Measurements from ENCODE around the gene MATN4.

The MATN4 gene

DNA sequence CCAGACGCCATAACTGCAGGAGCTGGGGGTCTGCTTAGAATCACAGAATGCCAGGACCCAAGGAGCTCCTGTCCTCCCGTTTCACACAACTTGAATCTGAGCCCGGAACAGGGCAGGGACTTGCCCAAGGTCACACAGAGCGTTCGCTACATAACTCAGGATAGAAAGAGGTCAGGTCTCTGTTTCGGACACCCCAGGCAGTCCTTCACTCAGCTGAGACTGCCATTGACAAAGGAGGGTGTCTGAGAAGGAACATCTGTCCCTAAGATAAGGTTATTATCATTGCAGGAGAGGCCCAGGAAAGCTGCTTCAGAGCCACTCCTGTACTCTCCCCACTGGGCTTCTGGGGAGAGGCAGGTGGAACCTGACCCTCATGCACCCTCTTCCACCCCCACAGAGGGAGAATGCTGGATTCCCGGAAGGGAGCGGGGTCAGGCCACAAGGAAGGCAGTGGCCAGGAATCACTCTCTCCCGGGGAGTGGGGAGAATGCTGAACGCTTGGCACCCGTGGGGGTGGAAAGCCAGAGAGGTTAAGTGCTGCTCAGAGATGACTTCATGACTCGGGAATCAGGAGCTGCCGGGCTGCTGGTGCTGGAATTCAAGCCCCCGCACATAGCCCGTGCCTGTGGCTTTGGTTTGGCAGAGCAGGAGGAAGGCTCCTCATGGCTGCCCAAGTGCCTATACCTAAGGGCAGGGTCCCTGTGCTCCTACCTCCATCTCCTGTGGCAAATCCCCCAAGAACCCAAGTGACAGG, 29.4 kb upstream of the MATN4 start:
- no peaks in the 10 kb centered on the region for H3K27me3 ChIP-seq (ENCODE audit: low read depth)
- in situ Hi-C loops (cut with MboI; ENCODE audit: low sequenced_read_pairs): no loop called here
- peaks cover 11% of the 10 kb centered on the region for H3K4me1 ChIP-seq
- peaks cover 5% of the 10 kb centered on the region for H3K36me3 ChIP-seq (replicated peaks)
- no peak for DNase-seq (ENCODE audit: low spot score in 2 of 2)
- no peaks in the 10 kb centered on the region for H3K9me3 ChIP-seq
- no peak overlapping the region for H3K4me3 ChIP-seq

DNA sequence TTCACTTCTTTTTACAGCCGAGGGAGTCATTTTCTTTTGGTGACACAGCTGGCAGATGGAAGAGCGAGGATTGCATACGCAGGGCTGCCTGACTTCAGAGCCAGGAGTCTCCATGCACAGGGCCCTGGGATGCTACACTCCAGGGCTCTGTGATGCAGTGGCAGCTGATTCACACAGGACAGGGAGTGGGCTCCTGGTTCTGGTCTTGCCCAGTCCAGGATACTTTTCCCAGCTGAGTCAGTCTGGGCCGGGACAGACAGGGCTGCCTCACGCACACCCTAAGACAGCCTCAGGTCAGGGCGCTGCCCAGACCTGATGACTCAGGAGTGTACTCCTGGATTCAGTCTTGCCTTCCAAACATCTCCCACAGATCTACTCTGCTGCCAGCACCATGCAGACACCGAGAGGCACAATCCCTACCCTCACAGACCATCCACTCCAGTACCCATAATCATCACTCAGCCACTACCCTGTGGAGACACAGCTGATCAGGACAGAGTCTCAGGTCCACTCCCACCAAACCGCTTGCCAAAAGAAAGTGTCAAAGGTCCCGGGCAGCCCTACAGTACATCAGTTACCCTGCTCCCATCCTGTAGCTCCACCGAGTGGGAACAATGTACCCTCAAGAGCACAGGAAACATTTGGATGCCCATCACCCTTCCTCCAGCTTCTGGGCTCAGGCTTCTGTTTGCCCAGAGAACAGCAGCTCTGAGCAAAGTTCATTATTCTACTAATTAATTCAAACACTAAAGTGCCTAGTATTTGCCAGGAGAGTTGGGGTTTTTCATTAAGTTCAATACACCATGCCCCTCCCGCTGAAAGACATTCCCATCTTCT, 28.6 kb upstream of the MATN4 start:
- in situ Hi-C loops (cut with MboI; ENCODE audit: low sequenced_read_pairs): no loop called here
- DNase-seq (ENCODE audit: low spot score in 2 of 2): no peak
- no peaks in the 10 kb centered on the region for H3K27me3 ChIP-seq (ENCODE audit: low read depth)
- peaks cover 8% of the 10 kb centered on the region for H3K4me1 ChIP-seq
- no peaks in the 10 kb centered on the region for H3K9me3 ChIP-seq
- peaks cover 5% of the 10 kb centered on the region for H3K36me3 ChIP-seq (replicated peaks)
- no peak overlapping the region for H3K4me3 ChIP-seq

DNA sequence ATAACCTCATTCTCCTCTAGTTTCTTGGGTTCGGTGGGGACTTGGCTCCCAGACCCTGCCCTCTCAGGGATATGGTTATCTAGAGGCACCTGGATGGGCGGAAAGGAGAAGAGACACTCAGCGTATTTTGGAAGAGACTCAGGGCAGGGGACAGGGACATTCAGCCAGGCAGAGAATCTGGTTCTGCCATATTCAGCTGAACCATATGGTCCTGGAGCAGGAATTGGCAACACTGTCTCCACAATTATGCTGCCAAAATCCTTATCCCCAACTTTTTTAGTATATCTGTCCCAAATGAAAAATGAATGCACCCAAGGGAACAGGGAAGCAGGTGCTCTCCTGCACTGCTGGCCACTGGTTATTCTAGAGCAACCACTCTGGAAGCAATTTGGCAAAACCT, 22.4 kb upstream of the MATN4 start:
- Histone ChIP-seq H3K36me3 (replicated peaks) (peaks cover 16% of the 10 kb centered on the region), H3K4me3 (no peak overlapping the region), H3K4me1 (no peaks in the 10 kb centered on the region), H3K9me3 (no peaks in the 10 kb centered on the region), H3K27me3 (ENCODE audit: low read depth) (no peaks in the 10 kb centered on the region)
- in situ Hi-C loops (cut with MboI; ENCODE audit: low sequenced_read_pairs): no loop called here
- DNase-seq (ENCODE audit: low spot score in 2 of 2): no peak

GRCh38 chr20:45329497-45330319, 21.6 kb upstream of the MATN4 start:
- H3K27me3 ChIP-seq (ENCODE audit: low read depth): no peaks in the 10 kb centered on the region
- DNase-seq (ENCODE audit: low spot score in 2 of 2): no peak
- H3K36me3 ChIP-seq (replicated peaks): peaks cover 16% of the 10 kb centered on the region

DNA sequence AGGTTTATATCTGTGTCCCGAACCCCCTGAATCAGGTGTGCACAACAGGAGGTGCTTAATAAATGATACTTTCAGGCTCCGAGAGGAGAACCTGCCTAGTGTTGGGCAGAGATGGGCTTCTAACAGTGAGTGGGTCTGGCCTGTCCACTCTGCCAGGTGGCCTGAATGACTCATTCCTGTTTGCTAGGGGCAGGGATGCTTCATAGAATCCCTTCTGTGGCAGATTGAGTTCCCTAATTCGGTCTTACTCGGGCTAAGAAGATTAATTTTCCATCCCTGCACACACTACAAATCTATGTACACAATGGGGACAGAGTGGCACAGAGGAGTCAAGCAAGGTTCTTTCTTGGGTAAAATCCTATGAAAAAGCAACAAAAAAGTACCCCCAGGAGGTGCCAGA, 20.4 kb upstream of the MATN4 start:
- no peak overlapping the region for H3K4me3 ChIP-seq
- in situ Hi-C loops (cut with MboI; ENCODE audit: low sequenced_read_pairs): no loop called here
- H3K27me3 ChIP-seq (ENCODE audit: low read depth): no peaks in the 10 kb centered on the region
- DNase-seq (ENCODE audit: low spot score in 2 of 2): no peak
- H3K9me3 ChIP-seq: no peaks in the 10 kb centered on the region
- H3K36me3 ChIP-seq (replicated peaks): peaks cover 16% of the 10 kb centered on the region
- H3K4me1 ChIP-seq: no peaks in the 10 kb centered on the region

More at GRCh38 chr20:45329497-45330319, 21.6 kb upstream of the MATN4 start:
- no peak overlapping the region for H3K4me3 ChIP-seq
- no peaks in the 10 kb centered on the region for H3K9me3 ChIP-seq
- in situ Hi-C loops (cut with MboI; ENCODE audit: low sequenced_read_pairs): no loop called here
- H3K4me1 ChIP-seq: no peaks in the 10 kb centered on the region

- no peak for DNase-seq (ENCODE audit: low spot score in 2 of 2)
- Histone ChIP-seq H3K4me3 (no peak overlapping the region), H3K4me1 (no peaks in the 10 kb centered on the region), H3K36me3 (replicated peaks) (peaks cover 12% of the 10 kb centered on the region), H3K9me3 (no peaks in the 10 kb centered on the region), H3K27me3 (ENCODE audit: low read depth) (no peaks in the 10 kb centered on the region)
- in situ Hi-C loops (cut with MboI; ENCODE audit: low sequenced_read_pairs): no loop called here
Measured at GRCh38 chr20:45325371-45325770, 17.3 kb upstream of the MATN4 start.

GRCh38 chr20:45323731-45324130, 15.6 kb upstream of the MATN4 start:
- DNase-seq (ENCODE audit: low spot score in 2 of 2): no peak
- Histone ChIP-seq H3K4me3 (no peak overlapping the region), H3K27me3 (ENCODE audit: low read depth) (no peaks in the 10 kb centered on the region), H3K36me3 (replicated peaks) (no peaks in the 10 kb centered on the region), H3K9me3 (no peaks in the 10 kb centered on the region), H3K4me1 (no peaks in the 10 kb centered on the region)
- in situ Hi-C loops (cut with MboI; ENCODE audit: low sequenced_read_pairs): no loop called here

DNA sequence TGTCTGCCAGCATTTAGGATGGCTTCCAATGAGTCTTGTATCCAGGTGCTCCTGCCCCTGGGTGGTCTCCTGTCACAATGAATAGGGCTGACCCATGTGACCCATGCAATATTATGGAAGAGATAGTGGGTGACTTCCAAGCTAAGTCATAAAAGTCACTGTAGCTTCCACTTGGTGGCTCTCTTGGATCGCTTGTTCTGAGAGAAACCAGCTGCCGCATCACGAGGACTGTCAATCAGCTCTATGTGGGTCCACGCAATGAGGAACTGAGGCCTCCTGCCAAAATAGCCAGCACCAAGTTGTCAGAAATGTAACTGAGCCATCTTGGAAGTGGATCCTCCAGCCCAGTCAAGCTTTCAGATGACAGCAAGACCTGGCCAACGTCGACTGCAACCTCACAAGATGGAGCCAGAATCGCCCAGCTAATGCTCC, 14.9 kb upstream of the MATN4 start:
- no peaks in the 10 kb centered on the region for H3K27me3 ChIP-seq (ENCODE audit: low read depth)
- in situ Hi-C loops (cut with MboI; ENCODE audit: low sequenced_read_pairs): no loop called here
- no peak overlapping the region for H3K4me3 ChIP-seq
- DNase-seq (ENCODE audit: low spot score in 2 of 2): no peak
- no peaks in the 10 kb centered on the region for H3K4me1 ChIP-seq
- no peaks in the 10 kb centered on the region for H3K36me3 ChIP-seq (replicated peaks)
- H3K9me3 ChIP-seq: no peaks in the 10 kb centered on the region

DNA sequence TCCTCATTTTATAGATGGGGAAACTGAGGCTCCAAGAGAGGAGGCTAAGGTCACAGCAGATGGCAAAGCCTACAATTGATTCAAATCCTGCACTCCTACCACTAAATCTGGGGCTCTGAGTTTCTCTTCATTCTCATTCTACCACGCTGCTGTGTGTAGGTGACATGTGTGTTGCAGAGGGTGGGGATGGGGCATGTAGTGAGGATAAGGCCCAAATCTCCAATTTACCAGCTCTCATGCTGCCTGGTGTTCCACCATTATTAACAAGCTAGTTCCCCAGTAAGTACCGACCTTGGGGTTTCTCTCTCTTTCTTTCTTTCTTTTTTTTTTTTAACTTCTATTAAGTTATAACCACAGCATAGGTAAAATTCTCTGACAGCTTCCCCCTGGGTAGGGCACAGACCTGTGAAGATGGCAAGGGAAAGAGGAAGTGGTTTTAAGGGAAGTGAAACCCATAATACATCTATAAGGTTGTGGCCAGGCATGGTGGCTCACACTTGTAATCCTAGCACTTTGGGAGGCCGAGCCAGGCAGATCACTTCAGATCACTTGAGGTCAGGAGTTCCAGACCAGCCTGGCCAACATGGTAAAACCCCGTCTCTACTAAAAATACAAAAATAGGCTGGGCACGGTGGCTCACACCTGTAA, 13.0 kb upstream of the MATN4 start:
- H3K4me3 ChIP-seq: no peak overlapping the region
- H3K36me3 ChIP-seq (replicated peaks): no peaks in the 10 kb centered on the region
- DNase-seq (ENCODE audit: low spot score in 2 of 2): no peak
- H3K27me3 ChIP-seq (ENCODE audit: low read depth): no peaks in the 10 kb centered on the region
- in situ Hi-C loops (cut with MboI; ENCODE audit: low sequenced_read_pairs): no loop called here
- H3K9me3 ChIP-seq: no peaks in the 10 kb centered on the region
- H3K4me1 ChIP-seq: no peaks in the 10 kb centered on the region

DNA sequence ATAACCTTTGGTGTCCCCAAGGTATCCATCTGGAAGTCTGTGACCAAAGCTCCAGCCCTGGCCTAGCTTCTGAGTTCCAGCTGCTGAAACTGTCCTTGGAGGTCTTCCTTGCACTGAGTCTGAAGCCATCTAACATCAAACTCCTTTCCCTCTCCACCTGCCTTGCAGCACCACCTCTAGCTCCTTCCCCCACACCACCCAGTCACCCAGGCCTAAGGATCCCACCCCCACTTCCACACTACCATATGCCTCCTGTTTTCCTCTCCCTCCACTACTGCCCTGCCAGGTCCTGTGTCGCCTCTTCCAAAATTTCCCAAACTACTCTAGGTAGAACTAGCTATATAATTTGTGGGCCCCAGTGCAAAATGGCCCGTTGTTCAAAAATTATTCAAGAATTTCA, 10.8 kb upstream of the MATN4 start:
- Histone ChIP-seq H3K4me1 (no peaks in the 10 kb centered on the region), H3K27me3 (ENCODE audit: low read depth) (no peaks in the 10 kb centered on the region), H3K4me3 (no peak overlapping the region), H3K9me3 (no peaks in the 10 kb centered on the region), H3K36me3 (replicated peaks) (no peaks in the 10 kb centered on the region)
- in situ Hi-C loops (cut with MboI; ENCODE audit: low sequenced_read_pairs): loop anchor here (10.0 kb wide), 2 partner anchors 116 to 456 kb away; no protein-coding TSS in a partner anchor
- DNase-seq (ENCODE audit: low spot score in 2 of 2): no peak

GRCh38 chr20:45318386-45318939, 10.4 kb upstream of the MATN4 start:
- in situ Hi-C loops (cut with MboI; ENCODE audit: low sequenced_read_pairs): loop anchor here (10.0 kb wide), 2 partner anchors 116 to 456 kb away; no protein-coding TSS in a partner anchor
- DNase-seq (ENCODE audit: low spot score in 2 of 2): no peak

DNA sequence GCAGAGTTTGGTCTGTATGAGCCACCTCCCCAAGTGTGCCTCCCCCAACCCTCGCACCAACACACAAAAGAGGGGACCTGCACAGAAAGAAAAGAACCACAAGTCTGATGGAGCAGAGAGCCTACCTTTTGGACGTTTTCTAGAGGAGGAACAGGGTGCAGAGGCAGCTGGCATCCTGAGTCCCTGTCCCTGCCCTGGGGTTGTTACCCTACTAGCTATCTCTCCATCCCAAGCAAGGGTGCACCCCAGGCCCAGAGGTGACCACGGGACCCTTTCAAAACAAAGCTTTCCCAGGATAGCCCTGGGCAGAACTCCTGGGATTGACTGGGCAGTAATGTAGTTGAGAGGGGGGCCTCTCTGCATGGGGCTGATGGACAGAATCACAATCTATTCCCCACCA, 9.7 kb upstream of the MATN4 start:
- Histone ChIP-seq H3K4me1 (no peaks in the 10 kb centered on the region), H3K4me3 (no peak overlapping the region)
- in situ Hi-C loops (cut with MboI; ENCODE audit: low sequenced_read_pairs): loop anchor here (10.0 kb wide), 2 partner anchors 117 to 457 kb away; no protein-coding TSS in a partner anchor

More at GRCh38 chr20:45318386-45318939, 10.4 kb upstream of the MATN4 start:
- Histone ChIP-seq H3K27me3 (ENCODE audit: low read depth) (no peaks in the 10 kb centered on the region), H3K4me1 (no peaks in the 10 kb centered on the region), H3K36me3 (replicated peaks) (no peaks in the 10 kb centered on the region), H3K9me3 (no peaks in the 10 kb centered on the region), H3K4me3 (no peak overlapping the region)

More for the DNA sequence above, 9.7 kb upstream of the MATN4 start:
- H3K27me3 ChIP-seq (ENCODE audit: low read depth): no peaks in the 10 kb centered on the region
- no peaks in the 10 kb centered on the region for H3K9me3 ChIP-seq
- no peak for DNase-seq (ENCODE audit: low spot score in 2 of 2)
- no peaks in the 10 kb centered on the region for H3K36me3 ChIP-seq (replicated peaks)

Measured in HAP-1 (cell line).